GM04503 (cell line): ENCODE measurements around the gene MRPL53.
"Not testable (repeated sequence)": the region's sequence is repeated elsewhere in the genome, so short reads cannot be mapped to it uniquely, and the experiment has no call there.

Source experiments
- DNase-seq: peaks from one replicate; pipeline ENCODE4 v3.0.0-alpha.2; 2012; ENCODE audit warnings: low read depth

The MRPL53 gene

GRCh38 chr2:74448771-74449170 is 23.7 kb downstream of the MRPL53 start:
- no peak for DNase-seq

- DNase-seq, result no peak
Measured at GRCh38 chr2:74447230-74447999, 25.1 kb downstream of the MRPL53 start.

DNA sequence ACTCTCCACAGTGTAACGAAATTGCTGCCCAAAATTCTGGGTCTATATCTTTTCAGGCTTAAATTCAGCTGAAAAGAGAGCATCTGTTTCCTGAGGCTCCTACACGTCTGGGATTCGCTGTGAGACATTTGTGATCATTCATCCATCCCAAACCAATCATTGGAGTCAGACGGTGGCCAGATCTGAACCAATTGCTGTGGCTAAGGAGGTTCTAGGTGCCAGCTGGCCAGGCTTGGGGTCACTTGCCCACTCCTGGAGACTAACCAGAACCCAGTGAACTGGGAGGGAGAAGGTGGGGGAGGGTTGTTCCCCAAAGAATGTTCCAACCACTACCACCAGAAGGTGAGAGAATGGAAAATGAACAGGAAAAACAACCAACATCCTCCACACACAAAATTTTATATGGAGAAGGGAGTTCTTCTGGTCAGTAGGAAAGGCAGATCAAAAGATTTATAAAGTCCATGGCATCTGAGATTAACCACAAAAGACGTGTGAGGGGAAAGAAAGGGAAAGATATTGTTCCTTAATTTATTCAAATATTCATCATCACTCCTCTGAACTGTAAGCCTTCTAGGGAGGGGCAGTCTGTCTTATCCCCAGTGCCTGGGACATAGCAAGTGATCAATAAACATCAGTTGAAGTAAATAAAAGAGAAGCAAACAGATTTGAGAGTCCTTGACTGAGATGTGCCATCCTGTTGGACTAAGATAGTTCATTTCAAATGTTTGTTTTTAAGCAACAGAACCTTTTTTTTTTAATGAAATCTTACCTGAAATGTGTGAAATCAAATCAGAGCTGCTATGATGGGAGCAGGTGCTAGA is 27.8 kb downstream of the MRPL53 start:
- DNase-seq, result no peak

GRCh38 chr2:74442483-74443297 is 29.8 kb downstream of the MRPL53 start:
- not testable (repeated sequence) for DNase-seq

GRCh38 chr2:74441690-74442482 is 30.6 kb downstream of the MRPL53 start, which contains the start of gene RTKN:
RTKN (minus strand) TSS chr2:74441937; CDS start chr2:74441816, 121 bp downstream.
- DNase-seq, result no peak

DNA sequence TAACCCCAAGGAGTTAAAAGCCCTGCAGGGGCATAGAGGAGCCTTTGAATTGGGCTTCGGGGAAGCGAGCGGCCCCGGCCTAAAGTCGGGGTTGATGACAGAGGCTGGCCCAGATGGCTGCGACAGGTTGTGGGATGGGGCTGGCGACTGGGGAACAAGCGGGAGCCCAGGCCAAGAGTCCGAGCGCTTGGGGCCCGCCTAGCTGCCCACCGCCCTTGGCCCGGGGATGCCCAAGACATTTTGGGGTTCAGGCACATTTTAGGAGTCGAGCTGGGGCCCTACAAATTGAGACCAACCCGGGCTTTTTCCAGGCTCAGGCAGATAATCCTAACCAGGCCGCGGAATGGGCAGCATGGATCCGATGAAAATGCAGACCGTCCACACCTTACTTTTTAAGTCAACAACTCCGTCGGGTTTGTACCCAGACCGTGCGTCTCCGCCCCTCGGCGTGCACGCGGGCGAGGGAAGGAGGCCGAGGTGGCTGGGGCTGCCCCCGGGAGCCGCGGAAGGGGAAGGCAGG is 31.2 kb downstream of the MRPL53 start:
- no peak for DNase-seq

GRCh38 chr2:74440378-74441169 is 31.9 kb downstream of the MRPL53 start:
- DNase-seq, result peak; percentile 34

- no peak for DNase-seq
Measured at GRCh38 chr2:74439803-74440377, 32.6 kb downstream of the MRPL53 start.

DNA sequence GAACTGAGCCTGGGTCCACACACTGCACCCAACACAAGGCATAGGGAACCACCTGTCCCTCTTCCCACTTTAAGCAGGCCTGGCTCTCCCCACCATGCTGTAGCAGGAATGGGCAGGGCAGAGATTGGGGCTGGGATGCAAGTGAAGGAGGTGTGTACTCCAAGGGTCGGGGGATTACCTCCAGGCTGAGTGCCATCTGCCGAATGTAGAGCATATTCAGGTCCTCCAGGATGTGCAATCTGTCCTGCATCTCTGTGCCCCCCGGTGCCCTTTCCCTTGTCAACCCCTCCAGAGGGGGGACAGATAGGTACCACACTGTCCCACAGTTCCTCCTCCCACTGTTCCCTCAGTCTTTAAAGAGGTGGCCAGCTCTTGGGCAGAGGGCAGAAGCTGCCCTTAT is 33.1 kb downstream of the MRPL53 start:
- no peak for DNase-seq

- DNase-seq, result no peak
Measured at GRCh38 chr2:74438248-74438647, 34.2 kb downstream of the MRPL53 start.

DNA sequence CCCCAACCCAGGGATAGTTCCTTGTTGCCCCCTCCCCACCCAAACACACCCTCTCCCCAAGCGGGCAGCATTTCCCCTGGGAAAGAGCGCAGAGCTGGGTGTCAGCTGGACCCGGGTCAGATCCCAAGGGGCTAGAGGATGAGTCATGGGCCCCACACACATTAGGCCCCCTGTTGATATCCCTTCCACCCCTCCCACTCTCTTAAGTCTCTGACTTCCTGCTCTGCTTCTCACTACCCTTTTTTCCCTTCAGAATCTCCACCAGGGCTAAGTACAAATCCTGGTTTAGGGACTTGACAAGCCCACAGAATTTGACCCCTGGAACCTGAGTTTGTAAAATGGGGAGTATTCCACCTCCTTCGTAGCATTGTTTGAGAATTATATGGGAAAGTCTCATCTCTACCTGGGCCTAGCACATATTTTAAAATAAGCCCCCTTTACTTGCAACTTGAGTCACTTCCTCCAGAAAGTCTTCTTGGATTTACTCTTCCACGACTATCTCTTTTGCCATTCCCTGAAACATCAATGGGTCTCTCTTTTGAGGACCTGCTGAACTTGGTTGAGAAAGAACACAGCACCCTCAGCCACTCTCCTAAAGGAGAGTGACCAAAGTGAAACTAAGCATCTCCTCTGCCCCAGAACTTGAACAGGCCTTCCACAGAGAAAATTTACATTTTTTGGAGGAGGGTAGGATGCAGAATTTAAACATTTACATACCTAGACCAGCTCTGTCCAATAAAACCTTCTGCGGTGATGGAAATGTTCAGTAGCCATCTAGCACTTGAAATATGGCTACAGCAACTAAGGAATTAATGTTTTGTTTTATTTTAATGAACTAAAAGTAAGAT is 35.4 kb downstream of the MRPL53 start:
- no peak for DNase-seq

- DNase-seq, result no peak
Measured at GRCh38 chr2:74436111-74436805, 36.2 kb downstream of the MRPL53 start.

- DNase-seq, result no peak
Measured at GRCh38 chr2:74430502-74430901, 42.0 kb downstream of the MRPL53 start.

DNA sequence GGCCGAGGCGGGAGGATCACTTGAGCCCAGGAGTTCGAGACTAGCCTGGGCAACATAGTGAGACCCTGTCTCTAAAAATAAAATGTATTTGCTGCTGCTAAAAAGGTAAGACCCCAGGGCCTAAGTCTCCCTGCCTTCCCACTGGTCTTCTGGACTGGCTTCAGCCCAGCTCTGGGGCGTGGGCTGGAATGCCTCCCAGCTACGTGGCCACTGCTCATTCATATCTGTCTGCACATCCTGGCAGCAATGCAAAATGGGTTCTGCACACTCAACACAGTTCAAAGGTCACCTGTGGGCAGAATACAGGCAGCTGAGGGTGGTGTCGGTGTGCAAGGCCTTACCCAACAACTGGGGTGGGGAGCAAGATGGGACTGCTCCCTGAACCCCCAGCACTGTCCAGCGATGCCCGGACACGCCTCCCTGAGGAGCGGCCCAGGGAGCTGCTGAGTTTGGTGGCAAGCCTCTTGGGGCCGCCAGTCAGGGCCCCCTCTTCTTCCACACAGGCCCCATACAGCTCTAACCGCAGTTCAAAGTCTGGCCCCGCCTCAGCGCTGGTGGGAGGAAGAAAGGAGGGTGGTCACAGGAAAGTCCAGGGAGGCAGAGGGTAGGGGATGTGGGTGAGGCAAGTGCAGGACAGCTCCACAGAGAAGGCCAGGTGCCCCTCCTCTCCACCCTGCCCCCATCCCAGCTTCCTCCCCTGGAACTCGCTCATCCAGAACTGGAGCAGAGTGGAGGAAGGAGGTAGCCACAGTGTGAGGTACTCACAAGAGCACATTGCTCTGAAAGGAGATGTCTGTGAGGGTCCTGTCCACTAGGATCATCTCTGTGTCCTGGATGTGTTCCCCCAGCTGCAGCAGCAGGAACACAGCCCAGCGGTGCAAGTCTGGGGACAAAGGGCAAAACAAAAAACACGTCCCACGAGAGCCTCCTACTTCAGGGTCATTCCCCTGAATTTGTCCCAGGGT is 42.7 kb downstream of the MRPL53 start:
- no peak for DNase-seq

DNA sequence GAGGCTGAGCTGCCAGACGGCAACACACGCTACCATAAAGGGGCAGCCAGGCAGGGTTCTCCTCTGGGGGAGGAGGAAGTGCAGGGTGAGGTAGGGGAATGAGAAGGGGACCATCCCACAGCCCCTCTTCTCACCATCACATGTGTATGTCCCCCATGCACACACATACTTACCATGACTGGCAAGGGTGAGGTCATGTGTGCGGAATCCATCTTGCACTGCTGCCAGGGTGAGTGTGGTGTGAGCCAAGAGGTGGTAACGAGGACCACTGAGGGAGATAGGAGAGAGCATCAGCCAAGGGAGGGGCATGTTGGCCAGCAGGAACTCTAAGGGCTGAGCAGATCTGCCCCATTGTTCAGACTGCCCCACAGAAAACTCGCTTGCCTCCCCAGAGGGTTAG is 43.8 kb downstream of the MRPL53 start:
- no peak for DNase-seq

- DNase-seq, result no peak
Measured at GRCh38 chr2:74427551-74427950, 44.9 kb downstream of the MRPL53 start.

DNA sequence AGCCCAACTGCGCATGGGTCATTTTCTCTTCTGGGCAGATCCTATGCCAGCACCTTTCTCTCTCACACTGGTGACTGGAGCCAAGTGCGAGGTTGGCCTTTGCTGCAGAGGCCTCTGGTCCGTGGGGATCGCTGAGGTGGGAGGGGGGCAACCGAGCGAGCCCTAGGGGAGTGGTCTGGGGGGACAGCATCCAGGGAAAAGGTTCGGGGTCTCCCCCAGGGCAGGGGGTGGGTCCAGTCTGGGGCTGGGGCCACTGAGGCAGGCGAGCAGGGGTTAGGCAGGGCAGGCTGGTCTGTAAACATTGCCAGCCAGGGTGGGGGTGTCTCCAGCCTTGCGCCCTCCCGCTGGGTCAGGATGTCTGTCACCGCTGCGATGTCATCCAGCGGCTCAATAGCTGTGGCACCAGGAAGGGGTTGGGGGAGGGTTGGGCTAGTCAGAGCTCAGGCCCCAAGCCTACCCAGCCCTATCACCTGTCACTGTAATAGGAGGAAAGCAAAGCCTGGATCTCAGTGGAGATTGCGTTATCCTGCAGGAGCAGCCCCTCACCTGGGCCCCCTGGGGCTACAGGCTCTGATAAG is 46.2 kb downstream of the MRPL53 start:
- DNase-seq, result no peak
